Neuronal stem cell (in vitro differentiated cells): ENCODE data around the gene ARL4C.

Experiments used
- DNase-seq: peaks from one replicate; pipeline ENCODE4 v3.0.0-alpha.2; 2013; ENCODE audit warnings: low spot score
- H2AFZ ChIP-seq: one replicate; pipeline ENCODE4 v1.6.1; 2013; ENCODE audit warnings: mild to moderate bottlenecking, low read length, inconsistent platforms
- H2AK5ac ChIP-seq: 2 replicates; pipeline ENCODE4 v1.6.1; 2013; ENCODE audit warnings: low read depth, mild to moderate bottlenecking, inconsistent platforms, low read length, moderate library complexity, mixed read lengths
- H2BK120ac ChIP-seq: 2 replicates; pipeline ENCODE4 v1.6.1; 2013; ENCODE audit warnings: low read depth, mild to moderate bottlenecking, inconsistent platforms, low read length, moderate library complexity, mixed read lengths
- H2BK12ac ChIP-seq: one replicate; pipeline ENCODE4 v1.6.1; 2013; ENCODE audit warnings: low read length, inconsistent platforms
- H2BK15ac ChIP-seq: 2 replicates; pipeline ENCODE4 v1.6.1; 2013; ENCODE audit warnings: mild to moderate bottlenecking, low read length, inconsistent platforms, mixed read lengths
- H2BK5ac ChIP-seq: one replicate; pipeline ENCODE4 v1.6.1; 2013; ENCODE audit warnings: inconsistent platforms, mild to moderate bottlenecking, low read length, moderate library complexity
- H3K14ac ChIP-seq: one replicate; pipeline ENCODE4 v1.6.1; 2013; ENCODE audit warnings: low read length, inconsistent platforms
- H3K18ac ChIP-seq: 2 replicates; pipeline ENCODE4 v1.6.1; 2013; ENCODE audit warnings: low read length, inconsistent platforms
- H3K23ac ChIP-seq: 2 replicates; pipeline ENCODE4 v1.6.1; 2013; ENCODE audit warnings: low read depth, mild to moderate bottlenecking, mixed read lengths, low read length, inconsistent platforms; ENCODE audit not compliant: poor library complexity
- H3K27ac ChIP-seq: replicated peaks from 3 replicates; pipeline ENCODE4 v1.5.1; 2013; ENCODE audit warnings: low read length, inconsistent platforms
- H3K27me3 ChIP-seq, 3 experiments: 2 replicates each; pipeline ENCODE4 v1.6.1; 2013; ENCODE audit warnings: low read length in 3 of 3, mild to moderate bottlenecking in 2 of 3, inconsistent platforms in 1 of 3, low read depth in 1 of 3, mixed read lengths in 1 of 3, moderate library complexity in 1 of 3; ENCODE audit not compliant: control insufficient read depth in 3 of 3, insufficient read depth in 3 of 3
- H3K36me3 ChIP-seq, 2 donors: replicated peaks in 1 of 2; 2 replicates each; pipeline ENCODE4 v1.6.1; 2013; ENCODE audit warnings: low read length in 2 of 2; ENCODE audit not compliant: control insufficient read depth in 2 of 2, insufficient read depth in 2 of 2
- H3K4ac ChIP-seq: 2 replicates; pipeline ENCODE4 v1.6.1; 2013; ENCODE audit warnings: inconsistent platforms, mild to moderate bottlenecking, low read length, moderate library complexity
- H3K4me1 ChIP-seq, 2 donors: 1 replicate in 1 of 2; 2 replicates in 1 of 2; pipeline ENCODE4 v1.6.1; 2013; ENCODE audit warnings: low read length in 2 of 2, low read depth in 1 of 2; ENCODE audit not compliant: control insufficient read depth in 2 of 2, insufficient read depth in 1 of 2
- H3K4me2 ChIP-seq: one replicate; pipeline ENCODE4 v1.6.1; 2013; ENCODE audit warnings: mild to moderate bottlenecking, low read length, inconsistent platforms; ENCODE audit not compliant: insufficient read depth, poor library complexity, severe bottlenecking
- H3K4me3 ChIP-seq, 2 donors: 2 replicates each; pipeline ENCODE4 v1.5.1; 2013; ENCODE audit warnings: low read length in 2 of 2, mild to moderate bottlenecking in 2 of 2, inconsistent platforms in 1 of 2, moderate library complexity in 1 of 2
- H3K79me1 ChIP-seq: one replicate; pipeline ENCODE4 v1.6.1; 2013; ENCODE audit warnings: low read depth, mild to moderate bottlenecking, inconsistent platforms, low read length, moderate library complexity
- H3K9ac ChIP-seq: one replicate; pipeline ENCODE4 v1.6.1; 2013; ENCODE audit warnings: mild to moderate bottlenecking, low read depth, low read length, inconsistent platforms; ENCODE audit not compliant: poor library complexity
- H3K9me3 ChIP-seq, 2 donors: replicated peaks in 1 of 2; 2 replicates each; pipeline versions ENCODE3 to v1.6.1; 2013; ENCODE audit warnings: low read length in 2 of 2, mild to moderate bottlenecking in 2 of 2, inconsistent platforms in 1 of 2, low read depth in 1 of 2, mixed read lengths in 1 of 2, moderate library complexity in 1 of 2; ENCODE audit not compliant: control insufficient read depth in 2 of 2, insufficient read depth in 1 of 2
- H4K8ac ChIP-seq: one replicate; pipeline ENCODE4 v1.6.1; 2013; ENCODE audit warnings: low read depth, mild to moderate bottlenecking, inconsistent platforms, low read length, moderate library complexity
- H4K91ac ChIP-seq: one replicate; pipeline ENCODE4 v1.6.1; 2013; ENCODE audit warnings: low read length, low read depth, mild to moderate bottlenecking, inconsistent platforms; ENCODE audit not compliant: poor library complexity
- WGBS, 2 donors: extraction: QIAGEN DNeasy Blood & Tissue Kit; methylation state at CpG; one replicate each; pipeline ENCODE4 v1.1.7; 2013; ENCODE audit warnings: missing lambda C conversion rate in 2 of 2, mixed read lengths in 1 of 2; ENCODE audit not compliant: insufficient read length in 2 of 2, insufficient replicate concordance in 1 of 2; ENCODE audit errors: extremely low coverage in 2 of 2; 5-methylcytosine and 5-hydroxymethylcytosine counted together

ARL4C gene

DNA sequence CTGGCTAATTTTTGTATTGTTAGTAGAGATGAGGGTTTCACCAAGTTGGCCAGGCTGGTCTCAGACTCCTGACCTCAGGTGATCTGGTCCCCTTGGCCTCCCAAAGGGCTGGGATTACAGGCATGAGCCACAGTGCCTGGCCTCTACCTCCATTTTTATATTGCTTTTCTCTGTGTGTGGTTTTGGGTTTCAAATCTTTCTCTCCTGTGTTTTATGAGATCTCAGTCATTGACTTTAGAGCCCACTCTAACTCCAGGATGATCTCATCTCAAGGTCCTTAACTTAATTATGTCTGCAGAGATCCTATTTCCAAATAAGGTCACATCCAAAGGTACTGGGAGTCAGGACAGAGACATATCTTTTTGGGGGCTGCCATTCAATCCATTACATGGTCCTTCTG, 24.7 kb downstream of the ARL4C start:
- H3K27me3 ChIP-seq = peaks cover 0 to 19% (median 0%) of the 10 kb centered on the region in 3 experiments
- no peak overlapping the region for H2BK5ac ChIP-seq
- H3K18ac ChIP-seq = no peak overlapping the region
- H2AK5ac ChIP-seq = no peak overlapping the region
- H3K79me1 ChIP-seq = no peaks in the 10 kb centered on the region
- H3K4me1 ChIP-seq = no peaks in the 10 kb centered on the region
- H3K14ac ChIP-seq = no peak overlapping the region
- H3K4ac ChIP-seq = no peak overlapping the region
- H3K9me3 ChIP-seq = peaks cover 0 to 2% of the 10 kb centered on the region in 2 donors
- no peak overlapping the region for H2BK15ac ChIP-seq
- no peak overlapping the region for H2AFZ ChIP-seq
- H3K4me3 ChIP-seq = no peak overlapping the region
- DNase-seq = no peak
- H2BK12ac ChIP-seq = no peak overlapping the region
- H3K9ac ChIP-seq = no peak overlapping the region
- no peak overlapping the region for H3K4me2 ChIP-seq
- H2BK120ac ChIP-seq = no peak overlapping the region
- no peaks in the 10 kb centered on the region for H3K36me3 ChIP-seq
- H3K23ac ChIP-seq = no peak overlapping the region
- H4K91ac ChIP-seq = no peak overlapping the region
- H4K8ac ChIP-seq = no peak overlapping the region
- H3K27ac ChIP-seq = no peak overlapping the region

DNA sequence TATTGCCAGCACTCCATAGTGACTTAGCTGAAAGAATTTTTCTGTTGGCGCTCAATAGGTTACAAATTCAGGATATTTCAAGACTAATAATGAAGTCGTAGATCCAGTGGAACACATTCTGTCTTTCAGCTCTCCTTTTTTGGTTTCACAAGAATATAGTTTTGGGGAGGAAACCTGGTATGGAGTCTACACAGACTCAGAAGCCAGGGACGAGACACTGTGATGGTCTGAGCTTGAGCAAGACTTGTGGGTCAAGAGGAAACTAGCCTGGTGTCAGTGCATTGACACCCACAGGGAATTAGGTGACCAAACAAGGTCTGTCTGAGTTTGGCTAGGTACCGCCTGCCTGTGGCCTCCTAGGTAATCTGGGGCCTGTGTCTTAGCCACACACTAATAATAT, 26.9 kb downstream of the ARL4C start:
- Histone ChIP-seq H2AK5ac (no peak overlapping the region), H3K9ac (no peak overlapping the region), H3K4me2 (no peak overlapping the region), H4K8ac (no peak overlapping the region), H3K27ac (no peak overlapping the region), H3K36me3 (no peaks in the 10 kb centered on the region), H2AFZ (no peak overlapping the region), H3K14ac (no peak overlapping the region), H2BK12ac (no peak overlapping the region), H2BK15ac (no peak overlapping the region), H4K91ac (no peak overlapping the region), H3K23ac (no peak overlapping the region), H3K27me3 (peaks cover 0 to 23% (median 0%) of the 10 kb centered on the region in 3 experiments), H3K4me3 (no peak overlapping the region), H3K4me1 (no peaks in the 10 kb centered on the region), H2BK120ac (no peak overlapping the region), H3K4ac (no peak overlapping the region), H3K18ac (no peak overlapping the region), H2BK5ac (no peak overlapping the region), H3K9me3 (peaks cover 0 to 2% of the 10 kb centered on the region in 2 donors), H3K79me1 (no peaks in the 10 kb centered on the region)
- WGBS, 2 donors = no CpG with 5 or more reads among the region's 4 CpGs
- no peak for DNase-seq

DNA sequence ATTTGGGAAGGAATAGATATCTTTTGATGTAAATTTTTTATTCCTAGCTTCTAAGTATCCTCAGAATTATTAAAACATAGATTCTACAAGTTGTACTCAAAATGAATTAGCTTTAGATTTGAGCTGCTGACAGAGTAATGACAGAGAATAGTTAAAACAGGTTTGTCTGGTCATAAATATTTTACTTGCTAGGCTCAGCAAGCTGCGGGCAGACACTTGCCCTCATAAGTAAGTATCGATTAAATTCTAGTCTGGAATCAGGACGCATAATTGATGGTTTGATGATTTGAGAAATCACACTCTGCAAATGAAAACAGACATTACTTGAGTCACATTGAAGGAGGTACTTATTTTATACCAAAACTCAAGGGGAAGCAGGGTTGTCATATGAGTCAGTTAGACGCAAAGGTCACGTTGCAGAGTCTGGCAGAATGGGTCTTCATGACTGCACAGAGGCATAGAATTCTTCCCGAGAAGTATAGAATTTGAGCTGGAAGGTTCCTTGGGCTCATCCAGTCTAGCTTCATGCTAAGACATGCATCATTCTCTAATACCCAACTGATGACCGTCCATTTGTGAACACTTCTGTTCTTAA, 27.5 kb downstream of the ARL4C start:
- no peak overlapping the region for H2BK120ac ChIP-seq
- H2BK12ac ChIP-seq = no peak overlapping the region
- H3K79me1 ChIP-seq = no peaks in the 10 kb centered on the region
- H2BK15ac ChIP-seq = no peak overlapping the region
- H3K4me2 ChIP-seq = no peak overlapping the region
- no peak overlapping the region for H3K9ac ChIP-seq
- H2AFZ ChIP-seq = no peak overlapping the region
- no peak overlapping the region for H3K14ac ChIP-seq
- H3K23ac ChIP-seq = no peak overlapping the region
- no peaks in the 10 kb centered on the region for H3K4me1 ChIP-seq
- no peak overlapping the region for H4K8ac ChIP-seq
- H2BK5ac ChIP-seq = no peak overlapping the region
- H3K4me3 ChIP-seq = no peak overlapping the region
- H2AK5ac ChIP-seq = no peak overlapping the region
- no peak overlapping the region for H3K18ac ChIP-seq
- no peak overlapping the region for H4K91ac ChIP-seq
- H3K27me3 ChIP-seq = peaks cover 0 to 19% (median 0%) of the 10 kb centered on the region in 3 experiments
- no peak overlapping the region for H3K4ac ChIP-seq
- H3K27ac ChIP-seq = no peak overlapping the region
- H3K36me3 ChIP-seq = no peaks in the 10 kb centered on the region
- peaks cover 0 to 2% of the 10 kb centered on the region in 2 donors for H3K9me3 ChIP-seq
- no CpG with 5 or more reads among the region's 7 CpGs for WGBS, 2 donors
- no peak for DNase-seq

DNA sequence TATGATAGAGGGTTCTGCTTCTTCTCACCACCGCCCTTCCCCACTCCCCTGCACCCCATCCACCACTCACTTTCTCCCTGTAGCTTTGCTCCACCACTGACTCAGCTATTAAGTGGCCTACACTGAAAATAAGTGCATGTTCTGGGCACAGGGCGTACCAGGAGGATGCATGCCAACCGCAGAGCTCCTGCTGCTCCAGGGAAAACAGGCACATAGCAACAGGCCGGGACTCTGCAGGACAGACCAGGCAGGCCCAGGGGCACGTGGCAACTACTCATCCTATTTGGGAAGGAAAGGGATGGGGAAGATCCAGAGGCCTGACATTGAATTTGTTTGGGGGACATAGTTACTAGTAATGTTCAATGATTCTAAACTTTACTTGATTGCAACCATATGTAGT, 28.4 kb downstream of the ARL4C start:
- no peak for DNase-seq
- H3K4me1 ChIP-seq = no peaks in the 10 kb centered on the region
- no peak overlapping the region for H3K14ac ChIP-seq
- H3K4me3 ChIP-seq = no peak overlapping the region
- H3K27me3 ChIP-seq = peaks cover 0 to 19% (median 0%) of the 10 kb centered on the region in 3 experiments
- H2BK5ac ChIP-seq = no peak overlapping the region
- no peak overlapping the region for H3K23ac ChIP-seq
- H3K36me3 ChIP-seq = no peaks in the 10 kb centered on the region
- H3K4ac ChIP-seq = no peak overlapping the region
- H2AFZ ChIP-seq = no peak overlapping the region
- no peak overlapping the region for H2BK15ac ChIP-seq
- no peak overlapping the region for H2BK120ac ChIP-seq
- H2AK5ac ChIP-seq = no peak overlapping the region
- no peak overlapping the region for H4K91ac ChIP-seq
- no peak overlapping the region for H2BK12ac ChIP-seq
- no CpG with 5 or more reads among the region's 5 CpGs for WGBS, 2 donors
- peaks cover 0 to 2% of the 10 kb centered on the region in 2 donors for H3K9me3 ChIP-seq
- no peaks in the 10 kb centered on the region for H3K79me1 ChIP-seq
- peak overlapping the region; percentile 15 for H3K18ac ChIP-seq
- no peak overlapping the region for H3K27ac ChIP-seq
- H3K9ac ChIP-seq = no peak overlapping the region
- no peak overlapping the region for H3K4me2 ChIP-seq
- H4K8ac ChIP-seq = no peak overlapping the region
